ENCODE measurements around the gene FAM131A. TPM values are rescaled to one million over a fixed set of nuclear protein-coding genes. Genes with fewer than 3 reads are reported as not detected.

Gene FAM131A
- total RNA-seq, 4 donors from 2014 or later = 13.2 to 42.6 (median 36.8) TPM

GRCh38 chr3:184378651-184379357, 41.4 kb downstream of the FAM131A start:
- peak overlapping the region; percentile 36 to 67 for H3K4me3 ChIP-seq
- H3K9me3 ChIP-seq = no peaks in the 10 kb centered on the region
- no peak for TF ChIP-seq POLR2A (IDR thresholded peaks at IDR 0.05)
- intact Hi-C loops (cut with DNase I; ENCODE audit: low total_unique reads) = loop anchor here (10.0 kb wide), 2 partner anchors 136 to 166 kb away; no protein-coding TSS in a partner anchor
- H3K27me3 ChIP-seq = no peaks in the 10 kb centered on the region
- H3K27ac ChIP-seq = peak overlapping the region; percentile 91 to 95
- DNase-seq = peak; percentile 54 to 60
- H3K36me3 ChIP-seq = no peaks in the 10 kb centered on the region
- peaks cover 0 to 4% of the 10 kb centered on the region in 2 donors for H3K4me1 ChIP-seq

GRCh38 chr3:184379358-184380184, 42.2 kb downstream of the FAM131A start, which contains the start of gene CHRD:
Gene CHRD (plus strand): TSS chr3:184380054. CDS start chr3:184380319, 265 bp downstream.
- Histone ChIP-seq H3K9me3 (no peaks in the 10 kb centered on the region), H3K4me3 (peak within 1 kb of the TSS; percentile 36 to 67), H3K27ac (peak within 1 kb of the TSS; percentile 91 to 95), H3K27me3 (no peaks in the 10 kb centered on the region), H3K36me3 (no peaks in the 10 kb centered on the region), H3K4me1 (peaks cover 0 to 4% of the 10 kb centered on the region in 2 donors)
- no peak for TF ChIP-seq CTCF (IDR thresholded peaks at IDR 0.05)
- DNase-seq = peak; percentile 67 to 74
- intact Hi-C loops (cut with DNase I; ENCODE audit: low total_unique reads) = loop anchor here (10.0 kb wide), 2 partner anchors 135 to 165 kb away; no protein-coding TSS in a partner anchor

GRCh38 chr3:184380185-184380626, 42.8 kb downstream of the FAM131A start:
- Histone ChIP-seq H3K4me1 (peaks cover 0 to 4% of the 10 kb centered on the region in 2 donors), H3K27me3 (no peaks in the 10 kb centered on the region), H3K4me3 (peak overlapping the region; percentile 28 to 67), H3K27ac (peak overlapping the region; percentile 91 to 95), H3K9me3 (no peaks in the 10 kb centered on the region), H3K36me3 (no peaks in the 10 kb centered on the region)
- TF ChIP-seq CTCF (IDR thresholded peaks at IDR 0.05) (peak in 1 of 4 experiments; percentile 12), POLR2A (IDR thresholded peaks at IDR 0.05) (no peak)
- intact Hi-C loops (cut with DNase I; ENCODE audit: low total_unique reads) = no loop called here
- peak; percentile 83 for DNase-seq

GRCh38 chr3:184380627-184381260, 43.3 kb downstream of the FAM131A start:
- H3K4me3 ChIP-seq = peak overlapping the region; percentile 28 to 67
- H3K36me3 ChIP-seq = no peaks in the 10 kb centered on the region
- peak in 1 of 2 donors; percentile 47 for DNase-seq
- H3K4me1 ChIP-seq = peaks cover 0 to 4% of the 10 kb centered on the region in 2 donors
- intact Hi-C loops (cut with DNase I; ENCODE audit: low total_unique reads) = no loop called here
- no peaks in the 10 kb centered on the region for H3K27me3 ChIP-seq
- H3K27ac ChIP-seq = peak overlapping the region; percentile 91 to 95
- no peaks in the 10 kb centered on the region for H3K9me3 ChIP-seq
- TF ChIP-seq CTCF (IDR thresholded peaks at IDR 0.05) = no peak
- TF ChIP-seq POLR2A (IDR thresholded peaks at IDR 0.05) = no peak
